GM12892 (cell line): ENCODE measurements around the gene GARNL3.

ENCODE experiments used
- POLR2A ChIP-seq: IDR thresholded peaks from 2 replicates; pipeline ENCODE4 v1.6.1; 2011; ENCODE audit warnings: low read depth, low read length, control low read depth
- POLR2AphosphoS5 ChIP-seq: IDR thresholded peaks from 2 replicates; pipeline ENCODE4 v1.6.1; 2011; ENCODE audit warnings: low read depth, low read length, control low read depth
- TAF1 ChIP-seq: IDR thresholded peaks from 2 replicates; pipeline ENCODE4 v1.6.1; 2011; ENCODE audit warnings: low read depth, mild to moderate bottlenecking, control low read depth, low read length, borderline replicate concordance

GRCh38 chr9:127318651-127319167 is 54.1 kb downstream of the GARNL3 start:
- TF ChIP-seq TAF1 = no peak
- TF ChIP-seq POLR2A = no peak
- TF ChIP-seq POLR2AphosphoS5 = no peak
